Kidney (tissue), 14 donors: Measurements from ENCODE around the gene ADAM8. TPM values are rescaled to one million over a fixed set of nuclear protein-coding genes. Genes with fewer than 3 reads are reported as not detected.
A peak's percentile ranks its signal among the peaks of the same experiment; 100 is the strongest.

Experiments
- DNase-seq, 5 donors: peaks; one replicate each; pipeline ENCODE4 v3.0.0-alpha.2; 2013 to 2020
- FAIRE-seq: peaks from 2 replicates; lab custom pipeline; 2012; peaks lifted over from hg19 to GRCh38; lab: Jason Lieb, UNC
- H3K27ac ChIP-seq, 2 donors: one replicate each; pipeline ENCODE4 v1.7.0; 2013; ENCODE audit warnings: low read depth in 2 of 2, low read length in 2 of 2, inconsistent platforms in 1 of 2
- H3K27me3 ChIP-seq: one replicate; pipeline ENCODE4 v1.7.1; 2013; ENCODE audit warnings: low read length, inconsistent platforms; ENCODE audit not compliant: control insufficient read depth, insufficient read depth
- H3K36me3 ChIP-seq, 3 donors: one replicate each; pipeline versions ENCODE4 v1.7.0 to v1.7.1; 2013; ENCODE audit warnings: low read length in 3 of 3, control low read depth in 1 of 3, inconsistent platforms in 1 of 3; ENCODE audit not compliant: insufficient read depth in 3 of 3, control insufficient read depth in 2 of 3
- H3K4me1 ChIP-seq, 3 donors: one replicate each; pipeline versions ENCODE4 v1.7.0 to v1.7.1; 2013; ENCODE audit warnings: low read length in 3 of 3, inconsistent platforms in 1 of 3, low read depth in 1 of 3; ENCODE audit not compliant: control insufficient read depth in 2 of 3, insufficient read depth in 2 of 3
- H3K4me3 ChIP-seq, 3 donors: one replicate each; pipeline versions ENCODE4 v1.7.0 to v1.8.1; 2013; ENCODE audit warnings: low read length in 3 of 3, control low read depth in 1 of 3, inconsistent platforms in 1 of 3
- H3K9ac ChIP-seq, 3 donors: one replicate each; pipeline versions ENCODE4 v1.7.0 to v1.7.1; 2013; ENCODE audit warnings: low read length in 3 of 3, control low read depth in 1 of 3, inconsistent platforms in 1 of 3
- H3K9me3 ChIP-seq, 3 donors: one replicate each; pipeline versions ENCODE4 v1.7.0 to v1.7.1; 2013; ENCODE audit warnings: low read length in 3 of 3, control low read depth in 1 of 3, inconsistent platforms in 1 of 3; ENCODE audit not compliant: control insufficient read depth in 2 of 3, insufficient read depth in 1 of 3
- intact Hi-C: fragments of 100-400 bp; cut with DNase I; formaldehyde crosslinking; loops from one replicate; pipeline ENCODE4 v1.11.1; 2022
- polyA plus RNA-seq: library from polyadenylated mRNA; stranded (reverse); fragments of 350-450 nt; fragmentation: Illumina TruSeq; extraction: RNeasy Lipid Tissue Mini Kit (QIAGEN cat#74804); gene quantifications from one replicate; pipeline ENCODE4 v1.2.3, GENCODE V29; 2014; ENCODE audit warnings: low read depth, low replicate concordance; ENCODE audit not compliant: insufficient read depth
- total RNA-seq: library from RNA; stranded (reverse); fragmentation: NEBNext Ultra II Directional; extraction: Animal tissue kit (Norgen Biotek cat#: 25700); gene quantifications from one replicate; pipeline ENCODE4 v1.2.1, GENCODE V29; 2021
- TF ChIP-seq, protein P1 (sequence below): IDR thresholded peaks from 3 replicates; pipeline ENCODE4 v1.5.1; 2012; ENCODE audit warnings: mild to moderate bottlenecking, moderate library complexity, borderline replicate concordance; ENCODE audit not compliant: insufficient read depth; ENCODE audit errors: extremely low read depth
- donor health status: control.
- donor health status: control.
- donor health status: control.
- donor health status: control.
- donor health status: control.
- donor health status: DM: yes; HTN: yes; CAD: no.
- donor health status: Normal renal cell carcinoma (clear cell type).

The ADAM8 gene
- total and polyA plus RNA-seq, 2 donors from 2014 or later = 3.4 to 16.6 TPM

DNA sequence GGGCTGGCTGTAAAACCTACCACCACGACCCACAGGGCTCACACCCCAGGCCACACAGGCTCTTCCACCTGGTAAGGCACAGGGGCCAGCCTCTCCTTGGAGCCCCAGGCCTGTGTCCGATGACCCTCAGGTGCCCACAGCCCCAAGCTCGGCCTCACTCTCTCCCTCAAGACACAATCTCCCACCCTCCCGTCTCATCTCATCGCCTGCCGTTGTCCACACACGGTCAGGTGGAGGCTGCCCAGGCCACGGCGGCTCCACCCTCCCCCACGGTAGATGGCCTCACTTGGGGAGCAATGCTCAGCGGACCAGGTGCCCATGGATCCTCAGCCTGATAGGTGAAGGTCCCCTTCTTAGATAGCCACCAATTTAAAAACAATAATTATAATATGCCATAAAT, 55.3 kb downstream of the ADAM8 start:
- TF ChIP-seq, protein P1, sequence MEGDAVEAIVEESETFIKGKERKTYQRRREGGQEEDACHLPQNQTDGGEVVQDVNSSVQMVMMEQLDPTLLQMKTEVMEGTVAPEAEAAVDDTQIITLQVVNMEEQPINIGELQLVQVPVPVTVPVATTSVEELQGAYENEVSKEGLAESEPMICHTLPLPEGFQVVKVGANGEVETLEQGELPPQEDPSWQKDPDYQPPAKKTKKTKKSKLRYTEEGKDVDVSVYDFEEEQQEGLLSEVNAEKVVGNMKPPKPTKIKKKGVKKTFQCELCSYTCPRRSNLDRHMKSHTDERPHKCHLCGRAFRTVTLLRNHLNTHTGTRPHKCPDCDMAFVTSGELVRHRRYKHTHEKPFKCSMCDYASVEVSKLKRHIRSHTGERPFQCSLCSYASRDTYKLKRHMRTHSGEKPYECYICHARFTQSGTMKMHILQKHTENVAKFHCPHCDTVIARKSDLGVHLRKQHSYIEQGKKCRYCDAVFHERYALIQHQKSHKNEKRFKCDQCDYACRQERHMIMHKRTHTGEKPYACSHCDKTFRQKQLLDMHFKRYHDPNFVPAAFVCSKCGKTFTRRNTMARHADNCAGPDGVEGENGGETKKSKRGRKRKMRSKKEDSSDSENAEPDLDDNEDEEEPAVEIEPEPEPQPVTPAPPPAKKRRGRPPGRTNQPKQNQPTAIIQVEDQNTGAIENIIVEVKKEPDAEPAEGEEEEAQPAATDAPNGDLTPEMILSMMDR = no peak
- DNase-seq (no peak), FAIRE-seq (no peak)
- H3K4me3 ChIP-seq = no peak overlapping the region
- no peak overlapping the region for H3K9ac ChIP-seq
- H3K36me3 ChIP-seq = no peaks in the 10 kb centered on the region
- no peaks in the 10 kb centered on the region for H3K4me1 ChIP-seq
- intact Hi-C loops = no loop called here
- H3K9me3 ChIP-seq = no peaks in the 10 kb centered on the region
- H3K27ac ChIP-seq = no peak overlapping the region
- H3K27me3 ChIP-seq = peaks cover 2% of the 10 kb centered on the region

DNA sequence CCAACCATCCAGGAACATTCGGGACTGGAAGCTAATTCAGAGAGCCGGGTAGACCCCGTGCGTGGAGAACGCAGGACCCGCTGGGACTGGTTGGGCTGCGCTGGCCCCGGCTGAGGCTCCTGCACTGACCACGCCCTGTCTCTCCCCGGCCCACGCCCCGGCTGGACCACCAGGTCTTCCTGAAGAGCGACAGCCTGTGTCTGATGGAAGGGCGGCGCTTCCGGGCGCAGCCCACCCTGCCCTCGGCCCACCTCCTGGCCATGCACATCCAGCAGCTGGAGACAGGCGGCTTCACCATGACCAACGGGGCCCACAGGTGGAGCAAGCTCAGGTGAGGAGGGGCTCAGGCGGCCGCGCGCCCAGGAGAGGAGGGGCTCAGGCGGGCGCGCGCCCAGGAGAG, 56.9 kb downstream of the ADAM8 start:
- no peak overlapping the region for H3K4me3 ChIP-seq
- H3K9me3 ChIP-seq = no peaks in the 10 kb centered on the region
- H3K27ac ChIP-seq = no peak overlapping the region
- FAIRE-seq = no peak
- intact Hi-C loops = no loop called here
- H3K27me3 ChIP-seq = peaks cover 2% of the 10 kb centered on the region
- TF ChIP-seq, protein P1 = no peak
- DNase-seq = peak in 4 of 5 donors; percentile 84 to 91 (median 86)
- no peak overlapping the region for H3K9ac ChIP-seq
- H3K36me3 ChIP-seq = no peaks in the 10 kb centered on the region
- H3K4me1 ChIP-seq = no peaks in the 10 kb centered on the region

DNA sequence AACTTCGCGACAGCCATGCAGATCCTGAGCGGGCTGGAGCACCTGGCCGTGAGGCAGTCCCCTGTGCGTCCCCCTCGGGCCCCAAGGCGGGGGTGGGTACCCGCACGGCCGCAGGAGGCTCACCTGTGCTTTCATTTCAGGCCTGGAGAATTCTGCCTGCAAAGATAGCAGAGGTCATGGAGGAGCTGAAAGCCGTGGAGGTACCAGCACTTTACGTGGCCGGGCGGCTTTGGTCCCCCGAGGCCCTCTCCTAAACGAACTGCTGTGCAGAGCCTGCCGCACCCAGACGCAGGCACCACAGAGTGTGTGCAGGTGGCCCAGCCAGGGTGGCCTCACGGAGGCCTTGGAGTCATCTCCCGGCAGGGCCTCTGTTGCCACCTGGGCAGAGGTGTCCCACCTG, 57.8 kb downstream of the ADAM8 start:
- intact Hi-C loops = no loop called here
- no peak for FAIRE-seq
- Histone ChIP-seq H3K27me3 (no peaks in the 10 kb centered on the region), H3K4me1 (no peaks in the 10 kb centered on the region), H3K9ac (no peak overlapping the region), H3K4me3 (no peak overlapping the region), H3K27ac (no peak overlapping the region), H3K36me3 (no peaks in the 10 kb centered on the region), H3K9me3 (no peaks in the 10 kb centered on the region)
- TF ChIP-seq, protein P1 = no peak
- DNase-seq = no peak

DNA sequence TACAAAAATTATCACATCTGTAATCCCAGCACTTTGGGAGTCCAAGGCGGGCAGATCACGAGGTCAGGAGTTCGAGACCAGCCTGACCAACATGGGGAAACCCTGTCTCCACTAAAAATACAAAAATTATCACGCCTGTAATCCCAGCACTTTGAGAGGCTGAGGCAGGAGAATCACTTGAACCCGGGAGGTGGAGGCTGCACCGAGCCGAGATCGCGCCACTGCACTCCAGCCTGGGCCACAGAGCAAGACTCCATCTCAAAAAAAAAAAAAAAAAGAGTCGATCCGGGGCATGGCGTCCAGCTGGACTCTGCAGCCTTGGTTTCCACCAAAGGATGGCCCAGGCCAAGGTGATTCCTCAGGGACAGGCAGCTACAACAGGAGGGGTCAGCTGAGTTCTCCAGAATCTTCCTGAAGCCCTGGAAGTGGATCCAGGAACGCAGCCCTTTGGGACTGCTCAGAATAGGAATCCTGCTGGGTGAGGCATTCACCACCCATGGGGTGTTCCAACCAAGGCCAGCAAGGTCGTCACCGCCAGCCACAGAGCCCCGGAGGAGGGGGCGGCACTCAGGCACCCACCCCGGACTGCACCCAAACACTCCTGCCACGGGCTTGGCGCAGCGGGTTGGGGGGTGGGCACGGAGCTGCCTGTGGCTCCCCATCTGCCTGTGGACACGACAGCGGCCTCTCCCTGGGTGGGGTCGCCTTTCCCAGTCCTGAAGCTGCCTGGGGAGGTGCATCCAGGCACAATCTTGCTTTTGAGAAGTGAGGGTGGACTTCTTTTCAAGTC, 58.7 kb downstream of the ADAM8 start:
- no peak overlapping the region for H3K9ac ChIP-seq
- DNase-seq = no peak
- H3K36me3 ChIP-seq = no peaks in the 10 kb centered on the region
- no peak overlapping the region for H3K4me3 ChIP-seq
- no peak for FAIRE-seq
- no peak overlapping the region for H3K27ac ChIP-seq
- intact Hi-C loops = no loop called here
- TF ChIP-seq, protein P1 = no peak
- no peaks in the 10 kb centered on the region for H3K27me3 ChIP-seq
- H3K4me1 ChIP-seq = no peaks in the 10 kb centered on the region
- H3K9me3 ChIP-seq = no peaks in the 10 kb centered on the region
